SKM-1 treated with dmso at 0.1 percent for 144 hours (cell line): ENCODE measurements around the gene DNAAF1.

Source experiments
- DNase-seq: peaks from one replicate; lab custom pipeline; 2025; ENCODE audit not compliant: unreplicated experiment; lab: John Stamatoyannopoulos, UW

DNAAF1 gene

GRCh38 chr16:84159007-84159406, 13.9 kb downstream of the DNAAF1 start:
- no peak for DNase-seq

- no peak for DNase-seq
Observed at GRCh38 chr16:84159800-84160199, 14.7 kb downstream of the DNAAF1 start.

GRCh38 chr16:84161037-84161436, 15.9 kb downstream of the DNAAF1 start:
- DNase-seq = no peak

GRCh38 chr16:84161801-84162200, 16.7 kb downstream of the DNAAF1 start:
- DNase-seq = no peak

GRCh38 chr16:84165746-84166145, 20.6 kb downstream of the DNAAF1 start:
- DNase-seq = no peak

GRCh38 chr16:84166796-84167695, 21.9 kb downstream of the DNAAF1 start:
- no peak for DNase-seq

- no peak for DNase-seq
Observed at GRCh38 chr16:84169765-84170310, 24.7 kb downstream of the DNAAF1 start.

- DNase-seq = no peak
Observed at GRCh38 chr16:84174396-84174795, 29.3 kb downstream of the DNAAF1 start.

- DNase-seq = peak; percentile 60
Observed at GRCh38 chr16:84175350-84176081, 30.4 kb downstream of the DNAAF1 start.

- no peak for DNase-seq
Observed at GRCh38 chr16:84176192-84177053, 31.3 kb downstream of the DNAAF1 start.

GRCh38 chr16:84177741-84178073, 32.6 kb downstream of the DNAAF1 start:
- DNase-seq = no peak

GRCh38 chr16:84178146-84178765, 33.1 kb downstream of the DNAAF1 start:
- DNase-seq = no peak

- DNase-seq = no peak
Observed at GRCh38 chr16:84178892-84179611, 33.9 kb downstream of the DNAAF1 start.

GRCh38 chr16:84179612-84180320, 34.7 kb downstream of the DNAAF1 start:
- DNase-seq = no peak

GRCh38 chr16:84180519-84181140, 35.5 kb downstream of the DNAAF1 start:
- DNase-seq = no peak

GRCh38 chr16:84181144-84181915, 36.2 kb downstream of the DNAAF1 start:
- DNase-seq = no peak

- no peak for DNase-seq
Observed at GRCh38 chr16:84182104-84182503, 37.0 kb downstream of the DNAAF1 start.
